GM21619 (cell line): ENCODE measurements around the gene OCA2.
"Not testable (repeated sequence)": the region's sequence is repeated elsewhere in the genome, so short reads cannot be mapped to it uniquely, and the experiment has no call there.

Experiments used
- ATAC-seq: cut with Tn5 transposase; IDR thresholded peaks from one replicate; pipeline ENCODE4 v1.9.1; 2021; ENCODE audit not compliant: unreplicated experiment

Gene OCA2

DNA sequence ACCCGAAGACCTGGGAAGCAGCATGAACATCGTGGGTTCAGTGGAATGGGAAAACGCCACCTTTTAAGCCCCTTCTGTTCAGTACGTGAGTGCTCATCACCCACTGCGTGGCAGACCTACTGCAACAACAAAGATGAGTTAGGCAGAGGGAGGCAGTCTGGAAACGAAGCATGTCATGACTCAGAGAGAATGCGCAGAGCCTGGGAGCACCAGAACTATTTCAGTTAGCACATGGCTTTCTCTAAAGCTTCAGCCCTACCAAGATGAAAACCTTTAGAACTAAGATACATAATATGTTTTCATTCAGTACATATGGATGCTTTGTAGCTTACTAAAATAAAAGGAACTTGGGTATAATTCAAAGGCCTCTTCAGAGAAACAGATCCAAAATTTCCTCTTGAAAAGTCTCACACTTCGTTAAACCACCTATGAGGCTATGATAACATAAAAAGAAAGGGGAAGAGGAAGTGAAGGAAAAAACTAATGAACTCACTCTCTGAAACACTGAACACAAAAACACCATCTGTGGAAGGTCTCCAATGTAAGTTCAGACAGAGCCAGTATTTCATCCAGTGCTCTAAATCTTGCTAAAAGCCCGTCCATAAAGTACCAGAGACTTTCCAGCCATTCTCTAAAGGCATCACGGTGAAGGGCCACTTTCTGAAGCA is 140.1 kb downstream of the OCA2 start:
- no peak for ATAC-seq

DNA sequence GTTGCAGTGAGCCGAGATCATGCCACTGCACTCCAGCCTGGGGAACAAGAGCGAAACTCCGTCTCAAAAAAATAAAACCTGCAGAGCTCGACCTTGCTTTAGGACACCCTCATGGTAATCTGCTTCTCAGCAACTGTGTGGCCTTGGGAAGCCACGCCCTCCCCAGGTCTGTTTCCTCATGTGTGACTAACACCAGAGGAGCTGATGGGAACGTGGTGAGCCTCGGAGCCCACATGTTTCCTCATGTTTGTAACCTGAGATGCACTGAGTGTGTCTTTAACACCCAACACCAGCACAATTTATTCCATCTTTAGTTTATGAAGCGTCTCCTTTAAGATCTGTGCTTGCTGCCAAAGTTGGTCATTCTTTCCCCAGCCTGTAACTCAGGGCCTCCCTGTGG is 142.8 kb downstream of the OCA2 start:
- ATAC-seq, result no peak

DNA sequence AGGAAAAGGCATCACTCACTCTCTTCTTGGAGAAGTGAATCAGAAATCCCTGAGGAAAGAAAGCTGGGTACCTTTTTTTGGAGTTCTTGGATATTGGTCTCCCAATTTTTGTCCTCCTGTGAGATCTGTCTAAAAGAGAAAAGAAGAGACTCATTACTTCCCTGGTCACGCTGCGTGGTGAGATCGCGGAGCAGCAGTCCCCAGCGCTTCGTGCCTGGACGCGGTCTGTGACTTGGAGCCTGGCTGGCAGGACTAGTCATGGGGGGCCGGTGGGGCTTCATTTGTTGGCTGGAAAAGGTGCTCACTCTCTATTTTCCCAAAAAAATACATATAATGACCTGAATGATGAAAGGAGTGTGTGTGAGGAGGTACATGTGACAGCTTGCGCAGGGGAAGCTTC is 144.0 kb downstream of the OCA2 start:
- no peak for ATAC-seq

DNA sequence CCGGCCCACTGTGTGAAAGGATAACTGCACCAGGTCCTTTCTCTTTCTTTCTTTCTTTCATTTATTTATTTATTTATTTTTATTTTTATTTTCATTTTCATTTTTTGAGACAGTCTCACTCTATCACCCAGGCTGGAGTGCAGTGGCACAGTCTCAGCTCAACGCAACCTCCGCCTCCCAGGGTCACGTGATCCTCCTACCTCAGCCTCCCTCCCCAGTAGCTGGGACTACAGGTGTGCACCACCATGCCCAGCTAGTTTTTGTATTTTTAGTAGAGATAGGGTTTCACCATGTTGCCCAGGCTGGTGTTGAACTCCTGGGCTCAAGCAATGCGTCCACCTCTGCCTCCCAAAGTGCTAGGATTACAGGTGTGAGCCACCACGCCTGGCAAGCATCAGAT is 146.5 kb downstream of the OCA2 start:
- ATAC-seq, result not testable (repeated sequence)

DNA sequence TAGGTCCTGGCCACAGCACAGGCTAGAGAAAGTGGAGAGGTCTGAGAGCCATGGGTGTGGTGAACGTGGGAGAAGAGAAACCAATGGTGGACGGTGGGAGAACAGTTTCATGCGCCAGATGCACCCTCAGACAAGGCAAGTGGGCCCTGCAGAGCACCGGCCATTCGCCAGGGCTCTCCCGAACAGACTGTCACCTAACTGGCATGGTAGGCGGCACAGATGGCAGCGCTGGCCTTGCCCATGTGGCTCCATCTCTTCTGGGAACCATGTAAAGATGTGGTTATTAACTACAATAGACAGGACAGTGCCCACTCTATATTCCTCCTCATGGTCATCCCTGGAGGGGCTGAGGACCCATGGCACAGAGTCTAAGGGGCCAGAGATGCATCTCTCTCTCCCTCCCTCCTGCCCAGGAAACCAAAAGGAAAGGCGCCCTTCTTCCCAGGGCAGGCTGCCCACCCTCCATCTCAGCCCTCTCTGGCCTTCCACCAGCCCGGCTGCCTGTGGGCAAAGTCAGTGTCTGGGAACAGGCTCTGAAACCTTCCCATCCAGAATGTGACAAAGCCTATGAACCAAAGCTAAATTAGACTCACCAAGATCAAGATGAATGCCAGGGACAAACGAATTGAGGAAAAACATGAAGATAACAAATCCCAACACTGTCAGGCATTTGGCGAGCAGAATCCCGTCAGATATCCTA is 147.8 kb downstream of the OCA2 start:
- ATAC-seq, result no peak

DNA sequence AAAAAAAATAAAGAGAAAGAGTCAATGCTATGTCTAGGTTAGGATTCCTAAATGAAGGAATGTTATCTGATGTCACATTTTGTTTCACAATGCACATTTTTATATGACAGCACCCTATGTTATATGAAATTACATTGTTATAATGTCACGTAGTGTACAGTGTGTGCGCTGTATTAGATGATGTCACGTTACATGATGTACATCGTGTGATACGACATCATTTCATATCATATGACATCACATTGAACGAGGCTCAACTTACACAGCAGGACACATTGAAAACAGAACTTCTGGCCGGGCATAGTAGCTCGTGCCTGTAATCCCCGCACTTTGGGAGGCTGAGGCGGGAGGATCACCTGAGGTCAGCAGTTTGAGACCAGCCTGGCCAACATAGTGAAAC is 150.0 kb downstream of the OCA2 start:
- ATAC-seq, result no peak

DNA sequence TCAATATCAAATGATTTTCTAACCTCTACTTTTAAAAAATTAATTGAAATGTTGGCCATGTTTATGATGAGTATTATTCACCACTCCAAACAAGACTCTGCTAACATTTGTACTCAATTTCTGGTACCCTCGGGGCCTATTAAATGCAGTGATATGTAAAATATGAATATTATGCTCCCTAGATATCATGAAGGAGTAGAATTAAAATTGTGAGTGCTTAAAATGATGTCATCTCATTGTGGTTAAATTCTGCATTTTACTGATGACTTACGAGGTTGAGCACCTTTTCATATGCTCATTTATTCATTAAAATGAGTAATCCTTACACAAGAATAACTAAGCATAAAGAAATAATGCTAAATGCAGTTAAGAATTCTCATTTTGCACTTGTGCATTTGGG is 159.9 kb downstream of the OCA2 start:
- ATAC-seq, result no peak

DNA sequence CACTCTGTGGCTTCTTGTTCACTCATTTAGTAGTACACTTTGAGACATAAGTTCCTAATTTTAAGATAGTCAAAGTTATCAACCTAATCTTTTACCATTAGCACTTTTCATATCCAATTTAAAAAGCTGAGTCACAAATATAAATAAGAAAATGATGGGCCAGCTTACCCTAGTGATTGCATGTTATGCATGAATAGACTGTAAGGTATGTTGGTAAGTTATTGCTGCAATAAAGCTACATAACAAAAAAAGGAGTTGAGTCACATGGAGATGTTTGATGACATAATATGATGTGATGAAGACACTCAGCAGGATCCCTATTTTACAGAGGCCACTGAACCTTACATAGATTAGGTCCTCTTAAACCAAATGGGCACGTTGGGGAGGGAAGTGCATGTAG is 161.3 kb downstream of the OCA2 start:
- ATAC-seq, result no peak

DNA sequence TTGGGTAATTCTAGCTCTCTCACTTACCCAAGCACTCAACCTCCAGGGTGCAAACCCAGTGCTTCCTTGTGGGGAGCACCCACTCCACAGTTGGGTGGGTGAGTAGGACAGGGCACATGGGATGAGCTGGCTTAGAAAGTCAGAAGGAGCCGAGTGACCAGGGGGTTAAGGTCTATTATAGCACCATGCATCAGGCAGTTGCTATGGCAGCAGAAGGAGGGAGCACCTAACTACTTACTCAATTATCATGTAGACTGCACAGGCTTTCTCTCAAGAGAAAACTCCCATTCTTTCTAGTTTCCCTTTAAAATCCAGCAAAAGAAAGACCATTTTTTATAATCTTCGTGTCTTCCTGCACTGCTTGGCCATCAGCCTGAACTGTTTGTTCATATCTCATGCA is 163.0 kb downstream of the OCA2 start:
- no peak for ATAC-seq

DNA sequence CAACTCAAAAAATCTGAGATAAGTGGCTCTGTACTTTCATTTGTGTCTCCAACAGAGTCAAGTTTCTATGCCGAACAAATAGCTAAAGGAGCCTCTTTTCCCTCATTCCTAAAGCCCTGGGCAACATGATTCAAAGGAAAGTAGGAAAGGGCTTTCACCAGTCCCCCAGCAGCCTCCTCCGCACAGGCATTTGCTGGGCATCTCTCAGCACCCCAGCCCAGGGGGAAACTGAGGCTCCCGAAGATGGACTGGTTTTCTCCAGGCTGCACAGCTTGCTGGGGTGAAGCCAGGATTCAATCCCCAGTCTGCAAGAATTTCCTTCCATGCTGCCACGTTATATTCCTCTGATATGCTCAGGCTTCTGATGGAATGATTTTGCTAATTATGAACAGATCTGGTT is 163.8 kb downstream of the OCA2 start:
- ATAC-seq, result no peak

DNA sequence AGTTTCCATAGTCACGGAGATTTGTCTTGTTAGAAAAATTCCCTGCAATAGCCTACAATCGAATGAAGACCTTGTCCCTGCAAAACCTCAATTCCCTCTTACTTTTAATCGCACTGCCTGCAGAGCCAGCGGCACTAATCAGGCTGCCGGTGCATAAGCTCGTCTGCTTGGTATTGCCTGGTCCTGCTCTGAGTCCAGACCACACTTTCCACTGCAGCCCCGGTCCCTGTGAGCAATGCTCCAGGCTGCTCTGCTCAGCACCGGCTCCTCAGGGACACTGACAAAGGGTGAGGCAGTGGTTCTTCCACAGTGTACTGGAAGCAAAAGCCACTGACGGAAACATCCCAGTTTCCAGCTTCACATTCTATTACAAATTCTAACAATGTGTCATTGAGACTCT is 164.3 kb downstream of the OCA2 start:
- ATAC-seq, result no peak

DNA sequence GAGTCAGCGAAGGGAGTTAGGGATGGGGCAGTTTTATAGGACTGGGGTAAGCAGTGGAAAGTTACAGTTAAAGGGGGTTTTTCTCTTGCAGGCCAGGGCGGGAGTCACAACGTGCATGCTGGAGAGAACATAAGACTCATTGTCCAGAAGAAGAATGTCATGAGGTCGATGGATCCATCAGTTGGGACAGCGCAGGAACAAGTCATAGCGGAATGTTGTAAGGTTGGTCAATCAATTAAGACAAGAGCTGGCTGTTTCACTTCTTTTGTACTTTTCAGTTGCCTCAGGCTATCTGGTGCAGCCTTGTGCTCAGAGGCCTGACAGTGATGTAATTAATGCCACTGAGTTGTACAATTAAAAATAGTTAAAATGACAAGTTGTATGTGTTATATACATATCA is 165.6 kb downstream of the OCA2 start:
- no peak for ATAC-seq

DNA sequence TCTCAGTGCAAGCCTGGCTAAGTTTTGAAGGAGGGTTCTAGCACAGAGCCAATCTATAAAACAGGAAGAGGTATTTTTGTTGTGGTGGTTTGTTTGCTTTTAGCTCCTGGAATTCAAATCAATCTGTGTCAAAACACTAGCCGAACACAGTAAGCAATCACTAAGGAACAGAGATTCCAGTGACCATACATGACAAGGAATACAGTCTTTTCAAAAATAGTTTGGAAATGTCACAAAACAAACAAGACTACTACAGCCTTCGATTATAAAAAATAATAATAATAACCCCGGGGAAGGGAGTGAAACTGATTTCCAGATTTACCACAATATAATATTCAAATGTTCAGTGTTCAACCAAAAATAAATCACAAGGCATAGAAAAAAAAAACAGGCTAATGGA is 166.5 kb downstream of the OCA2 start:
- ATAC-seq, result no peak

DNA sequence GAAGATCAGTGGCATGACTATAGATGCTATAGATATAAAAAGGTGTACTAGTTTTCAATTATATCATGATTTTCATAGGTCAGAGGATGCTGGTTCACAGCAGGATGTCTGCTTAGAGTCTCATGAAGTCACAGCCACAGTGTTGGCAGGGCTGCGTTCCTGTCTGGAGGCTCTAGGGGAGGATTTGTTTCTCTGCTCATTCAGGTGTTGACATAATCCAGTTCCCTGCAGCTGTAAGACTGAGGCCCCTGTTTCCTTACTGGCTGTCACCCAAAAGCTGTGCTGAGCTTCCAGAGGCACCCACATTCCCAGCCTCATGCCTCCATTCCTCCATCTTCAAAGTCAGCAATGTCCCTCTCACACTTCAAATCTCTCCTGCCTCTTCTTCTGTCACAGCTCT is 170.7 kb downstream of the OCA2 start:
- no peak for ATAC-seq

DNA sequence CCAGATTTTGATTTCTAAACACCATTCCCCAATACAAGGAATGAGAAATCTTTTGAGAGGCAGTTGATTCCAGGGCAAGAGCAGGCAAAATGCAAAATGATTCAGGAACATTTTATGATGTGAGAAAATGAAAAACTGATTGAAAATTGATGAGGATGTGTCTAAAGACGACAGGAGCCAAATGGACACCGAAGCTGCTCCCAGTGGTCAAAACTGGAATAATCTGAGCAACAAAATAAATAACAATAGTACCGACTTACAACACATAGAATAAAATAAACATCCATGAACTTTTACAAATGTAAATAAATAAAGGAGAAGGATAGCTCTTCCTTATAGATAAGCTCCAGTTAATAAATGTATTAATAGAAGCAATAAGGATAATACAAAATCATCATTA is 186.8 kb downstream of the OCA2 start:
- ATAC-seq, result no peak

DNA sequence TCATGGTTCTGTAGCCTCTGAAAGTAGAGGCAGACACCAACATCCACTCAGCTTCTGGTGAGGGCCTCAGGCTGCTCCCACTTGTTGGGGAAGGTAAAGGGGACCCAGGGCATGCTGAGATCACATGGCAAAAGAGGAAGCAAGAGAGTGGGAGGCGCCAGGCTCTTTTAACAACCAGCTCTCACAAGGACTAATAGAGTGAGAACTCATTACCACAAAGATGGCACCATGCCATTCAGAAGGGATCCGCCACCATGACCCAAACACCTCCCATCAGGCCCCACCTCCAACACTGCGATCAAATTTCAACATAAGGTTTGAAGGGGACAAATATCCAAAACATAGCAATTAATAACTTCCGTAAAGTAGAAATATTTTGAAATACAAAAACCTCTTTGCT is 192.3 kb downstream of the OCA2 start:
- ATAC-seq, result no peak

DNA sequence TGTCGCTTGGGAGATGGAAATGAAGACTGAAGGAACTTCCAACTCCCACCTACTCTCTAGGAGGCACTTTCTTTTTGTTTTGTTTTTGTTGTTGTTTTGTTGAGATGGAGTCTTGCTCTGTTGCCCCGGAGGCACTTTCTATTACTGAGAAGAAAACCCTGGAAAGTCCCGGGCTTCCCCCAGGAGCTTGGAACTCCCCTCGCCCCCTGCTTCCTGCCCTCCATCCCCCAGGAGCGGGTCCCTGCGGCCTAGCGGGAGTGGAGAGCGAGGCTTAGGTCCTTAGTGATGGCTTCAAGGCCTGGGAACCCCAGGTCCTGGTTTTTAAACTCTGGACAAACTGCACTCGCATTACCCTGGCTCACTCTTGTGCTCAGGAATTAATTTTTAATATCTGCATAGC is 195.7 kb downstream of the OCA2 start:
- no peak for ATAC-seq

DNA sequence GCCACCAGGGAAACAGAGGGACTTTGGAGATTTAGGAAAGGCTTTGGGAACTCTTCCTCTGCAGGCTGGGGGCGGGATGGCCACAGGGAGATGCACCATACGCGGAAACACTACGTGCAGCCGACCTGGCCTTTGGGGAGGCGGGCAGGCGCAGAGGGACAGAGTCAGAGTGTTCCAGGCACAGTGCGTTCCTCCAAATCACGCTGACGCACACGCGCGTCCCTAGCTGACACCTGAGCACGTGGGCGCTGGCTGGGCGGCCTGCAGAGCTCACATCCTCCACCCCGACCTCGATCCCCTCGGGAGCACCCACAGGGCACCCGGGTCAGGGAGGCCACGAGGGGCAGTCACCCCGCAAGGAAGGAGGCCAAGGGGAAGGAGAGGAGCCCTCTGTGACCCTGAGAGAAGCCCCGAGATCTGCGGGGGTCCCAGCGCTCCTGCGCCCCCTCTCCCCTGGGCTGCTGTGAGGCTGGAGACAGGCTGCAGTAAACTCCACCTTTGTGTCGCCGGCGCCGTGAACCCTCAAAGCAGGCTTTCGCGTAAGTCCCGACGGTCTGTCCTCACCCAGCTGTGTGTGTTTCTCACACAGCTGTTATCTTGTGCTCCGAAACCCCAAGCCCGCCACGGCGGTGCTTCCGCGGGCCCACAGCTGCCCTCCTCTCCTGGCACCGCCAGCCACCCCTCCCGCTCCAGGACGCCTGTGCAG is 196.3 kb downstream of the OCA2 start:
- no peak for ATAC-seq

DNA sequence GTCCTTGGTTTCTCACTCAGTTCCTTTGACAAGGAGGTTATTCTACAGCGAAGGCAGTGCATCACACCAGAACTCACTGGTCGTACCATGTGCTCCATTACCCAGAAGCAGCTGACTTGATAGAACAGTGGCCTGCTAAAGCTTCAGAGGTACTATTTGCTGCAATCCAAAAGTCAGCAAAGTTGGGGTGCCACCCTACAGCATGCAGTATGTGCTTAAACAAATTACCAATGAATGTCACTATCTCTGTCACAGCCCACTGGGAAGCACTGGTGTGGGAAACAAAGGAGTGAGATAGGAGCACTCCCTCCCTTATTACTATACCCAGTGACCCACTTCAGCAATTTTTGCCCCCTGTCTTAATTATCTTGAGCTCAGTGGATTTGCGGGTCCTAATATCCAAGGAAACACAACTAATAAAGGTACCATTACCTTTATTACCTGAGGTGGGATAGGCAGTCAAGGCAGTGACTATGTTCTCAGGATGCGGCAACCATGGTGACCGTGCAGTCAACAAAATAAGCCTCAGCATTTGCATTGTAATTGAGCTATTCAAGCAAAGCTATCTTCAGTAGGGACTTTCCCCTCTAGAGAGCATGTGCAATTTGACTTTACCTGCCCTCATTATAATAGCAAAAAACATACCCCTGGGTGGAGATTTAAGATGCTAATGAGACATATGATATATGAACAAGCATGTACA is 199.4 kb downstream of the OCA2 start:
- no peak for ATAC-seq

DNA sequence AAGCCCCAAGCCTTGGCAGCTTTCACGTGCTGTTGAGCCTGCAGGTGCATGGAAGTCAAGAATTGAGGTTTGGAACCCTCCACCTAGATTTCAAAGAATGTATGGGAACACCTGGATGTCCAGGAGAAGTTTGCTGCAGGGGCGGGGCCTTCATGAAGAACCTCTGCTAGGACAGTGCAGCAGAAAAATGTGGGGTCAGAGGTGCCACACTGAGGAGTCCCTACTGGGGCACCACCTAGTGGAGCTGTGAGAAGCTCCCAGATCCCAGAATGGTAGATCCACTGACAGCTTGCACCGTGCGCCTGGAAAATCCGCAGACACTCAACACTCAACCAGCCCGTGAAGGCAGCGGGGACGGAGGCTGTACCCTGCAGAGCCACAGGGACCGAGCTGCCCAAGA is 201.6 kb downstream of the OCA2 start:
- no peak for ATAC-seq

DNA sequence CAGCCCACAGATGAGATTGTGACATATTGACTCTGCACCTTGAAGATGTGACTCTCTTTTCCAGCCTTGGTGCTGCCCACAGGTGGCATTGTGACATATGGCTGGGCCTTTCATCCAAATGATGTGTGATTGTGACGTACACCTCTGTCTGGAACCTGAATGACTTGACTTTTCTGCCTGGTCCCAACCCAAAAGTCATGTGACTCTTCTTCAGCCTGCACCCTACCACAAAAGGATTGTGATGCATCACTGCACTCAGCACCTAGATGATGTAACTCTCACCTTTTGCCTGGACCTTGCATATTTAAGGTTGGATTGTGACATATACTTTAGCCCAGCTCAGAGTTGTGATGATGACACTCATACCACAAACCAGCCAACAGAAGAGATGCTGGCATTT is 204.5 kb downstream of the OCA2 start:
- no peak for ATAC-seq

DNA sequence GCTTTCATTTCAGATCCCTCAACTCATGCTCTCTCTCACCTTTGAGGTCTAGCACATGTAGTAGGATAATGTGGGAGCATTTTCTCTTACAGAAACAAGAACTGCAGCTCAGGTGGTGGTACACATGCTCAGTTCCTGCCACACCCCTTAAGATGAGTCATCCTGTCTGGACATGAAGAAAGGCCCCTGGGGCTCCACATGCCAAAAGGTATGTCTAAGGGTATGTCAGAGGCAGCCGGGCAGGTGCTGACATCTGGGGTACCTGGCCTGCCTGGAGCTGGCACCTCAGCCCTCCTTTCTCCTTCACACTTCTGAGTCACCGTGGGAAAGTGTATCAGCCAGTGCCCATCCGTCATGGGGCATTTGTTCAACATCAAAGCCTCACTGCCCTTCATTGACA is 209.9 kb downstream of the OCA2 start:
- no peak for ATAC-seq
